Peyer's patch (tissue), 4 donors: ENCODE results near the gene FAAP100.

Source experiments
- CTCF ChIP-seq, 6 experiments: fragments of 450-650 bp in 4 of 6; fragments of 200-600 bp in 2 of 6; sonication (generic) in 1 of 6; IDR thresholded peaks; one replicate each; pipeline ENCODE4 v1.5.1; 2017 to 2019; ENCODE audit warnings: antibody characterized with exemption in 6 of 6, mild to moderate bottlenecking in 3 of 6, moderate library complexity in 1 of 6
- POLR2A ChIP-seq, 2 donors: fragments of 450-650 bp; IDR thresholded peaks; one replicate each; pipeline ENCODE4 v1.5.1; 2017; ENCODE audit warnings: antibody characterized with exemption in 2 of 2, mild to moderate bottlenecking in 2 of 2, moderate library complexity in 2 of 2

- TF ChIP-seq CTCF (IDR thresholded peaks at IDR 0.05) (no peak), POLR2A (IDR thresholded peaks at IDR 0.05) (no peak)
These were observed 21.9 kb upstream of the FAAP100 start for GRCh38 chr17:81573794-81574642.
